ENCODE results near the gene TXK. TPM values are rescaled to one million over a fixed set of nuclear protein-coding genes. Genes with fewer than 3 reads are reported as not detected.

Gene TXK
- total RNA-seq, 3 donors from 2014 or later = 1.8 to 3.1 (median 2.4) TPM

GRCh38 chr4:48068182-48068581, 65.9 kb downstream of the TXK start:
- Histone ChIP-seq H3K36me3 (ENCODE audit: low read depth) (no peaks in the 10 kb centered on the region), H3K4me3 (no peak overlapping the region), H3K9me3 (no peaks in the 10 kb centered on the region), H3K4me1 (ENCODE audit: low read depth) (no peaks in the 10 kb centered on the region)
- TF ChIP-seq, protein P1, sequence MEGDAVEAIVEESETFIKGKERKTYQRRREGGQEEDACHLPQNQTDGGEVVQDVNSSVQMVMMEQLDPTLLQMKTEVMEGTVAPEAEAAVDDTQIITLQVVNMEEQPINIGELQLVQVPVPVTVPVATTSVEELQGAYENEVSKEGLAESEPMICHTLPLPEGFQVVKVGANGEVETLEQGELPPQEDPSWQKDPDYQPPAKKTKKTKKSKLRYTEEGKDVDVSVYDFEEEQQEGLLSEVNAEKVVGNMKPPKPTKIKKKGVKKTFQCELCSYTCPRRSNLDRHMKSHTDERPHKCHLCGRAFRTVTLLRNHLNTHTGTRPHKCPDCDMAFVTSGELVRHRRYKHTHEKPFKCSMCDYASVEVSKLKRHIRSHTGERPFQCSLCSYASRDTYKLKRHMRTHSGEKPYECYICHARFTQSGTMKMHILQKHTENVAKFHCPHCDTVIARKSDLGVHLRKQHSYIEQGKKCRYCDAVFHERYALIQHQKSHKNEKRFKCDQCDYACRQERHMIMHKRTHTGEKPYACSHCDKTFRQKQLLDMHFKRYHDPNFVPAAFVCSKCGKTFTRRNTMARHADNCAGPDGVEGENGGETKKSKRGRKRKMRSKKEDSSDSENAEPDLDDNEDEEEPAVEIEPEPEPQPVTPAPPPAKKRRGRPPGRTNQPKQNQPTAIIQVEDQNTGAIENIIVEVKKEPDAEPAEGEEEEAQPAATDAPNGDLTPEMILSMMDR (IDR thresholded peaks at IDR 0.05) = no peak
- ATAC-seq (no peak), DNase-seq (no peak)
- intact Hi-C loops (cut with DNase I, micrococcal nuclease) = no loop called here

GRCh38 chr4:48067536-48067935, 66.5 kb downstream of the TXK start:
- no peaks in the 10 kb centered on the region for H3K9me3 ChIP-seq
- H3K4me3 ChIP-seq = no peak overlapping the region
- DNase-seq = no peak
- no peaks in the 10 kb centered on the region for H3K36me3 ChIP-seq (ENCODE audit: low read depth)
- TF ChIP-seq, protein P1 (IDR thresholded peaks at IDR 0.05) = no peak
- intact Hi-C loops (cut with DNase I, micrococcal nuclease) = no loop called here
- no peak for ATAC-seq
- no peaks in the 10 kb centered on the region for H3K4me1 ChIP-seq (ENCODE audit: low read depth)

DNA sequence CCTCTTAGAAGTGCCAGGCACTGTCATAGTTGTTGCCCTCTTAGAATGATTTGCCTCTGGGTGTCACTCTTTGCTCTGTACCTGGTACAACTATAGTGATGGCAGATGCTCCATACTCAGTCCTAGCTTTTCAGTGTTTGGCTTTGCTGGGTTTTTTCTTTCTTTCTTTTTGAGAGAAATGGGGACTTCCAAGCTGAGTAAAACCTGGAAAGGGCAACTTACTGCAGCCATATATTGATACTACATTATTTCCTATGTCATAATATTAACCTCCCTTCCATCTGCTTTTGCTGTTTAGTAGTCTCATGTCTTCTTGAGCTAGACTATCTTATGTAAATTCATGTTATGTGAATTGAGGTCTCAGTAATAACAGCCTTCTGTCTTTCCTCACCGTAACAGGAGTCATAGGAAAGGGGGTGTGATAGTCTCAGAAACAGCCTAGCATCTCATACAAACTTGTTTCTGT, 68.4 kb downstream of the TXK start:
- H3K9me3 ChIP-seq = no peaks in the 10 kb centered on the region
- no peak for ATAC-seq
- no peaks in the 10 kb centered on the region for H3K36me3 ChIP-seq (ENCODE audit: low read depth)
- intact Hi-C loops (cut with DNase I, micrococcal nuclease) = no loop called here
- TF ChIP-seq, protein P1 (IDR thresholded peaks at IDR 0.05) = no peak
- no peak for DNase-seq
- H3K4me3 ChIP-seq = no peak overlapping the region
- no peaks in the 10 kb centered on the region for H3K4me1 ChIP-seq (ENCODE audit: low read depth)

GRCh38 chr4:48064349-48064748, 69.7 kb downstream of the TXK start:
- H3K4me1 ChIP-seq (ENCODE audit: low read depth) = no peaks in the 10 kb centered on the region
- H3K4me3 ChIP-seq = no peak overlapping the region
- DNase-seq = no peak
- intact Hi-C loops (cut with DNase I, micrococcal nuclease) = no loop called here
- TF ChIP-seq, protein P1 (IDR thresholded peaks at IDR 0.05) = no peak
- no peaks in the 10 kb centered on the region for H3K36me3 ChIP-seq (ENCODE audit: low read depth)
- no peaks in the 10 kb centered on the region for H3K9me3 ChIP-seq
- ATAC-seq = no peak

- TF ChIP-seq, protein P1 (IDR thresholded peaks at IDR 0.05) = no peak
Measured at GRCh38 chr4:48058617-48059530, 75.2 kb downstream of the TXK start.

More at GRCh38 chr4:48058617-48059530, 75.2 kb downstream of the TXK start:
- intact Hi-C loops (cut with DNase I, micrococcal nuclease) = no loop called here
- no peak for ATAC-seq
- H3K36me3 ChIP-seq (ENCODE audit: low read depth) = no peaks in the 10 kb centered on the region
- no peak overlapping the region for H3K4me3 ChIP-seq
- no peaks in the 10 kb centered on the region for H3K4me1 ChIP-seq (ENCODE audit: low read depth)
- H3K9me3 ChIP-seq = no peaks in the 10 kb centered on the region
- DNase-seq = no peak
